ENCODE results near the gene STAMBP.
"Not testable (repeated sequence)": the region's sequence is repeated elsewhere in the genome, so short reads cannot be mapped to it uniquely, and the experiment has no call there.

DNA sequence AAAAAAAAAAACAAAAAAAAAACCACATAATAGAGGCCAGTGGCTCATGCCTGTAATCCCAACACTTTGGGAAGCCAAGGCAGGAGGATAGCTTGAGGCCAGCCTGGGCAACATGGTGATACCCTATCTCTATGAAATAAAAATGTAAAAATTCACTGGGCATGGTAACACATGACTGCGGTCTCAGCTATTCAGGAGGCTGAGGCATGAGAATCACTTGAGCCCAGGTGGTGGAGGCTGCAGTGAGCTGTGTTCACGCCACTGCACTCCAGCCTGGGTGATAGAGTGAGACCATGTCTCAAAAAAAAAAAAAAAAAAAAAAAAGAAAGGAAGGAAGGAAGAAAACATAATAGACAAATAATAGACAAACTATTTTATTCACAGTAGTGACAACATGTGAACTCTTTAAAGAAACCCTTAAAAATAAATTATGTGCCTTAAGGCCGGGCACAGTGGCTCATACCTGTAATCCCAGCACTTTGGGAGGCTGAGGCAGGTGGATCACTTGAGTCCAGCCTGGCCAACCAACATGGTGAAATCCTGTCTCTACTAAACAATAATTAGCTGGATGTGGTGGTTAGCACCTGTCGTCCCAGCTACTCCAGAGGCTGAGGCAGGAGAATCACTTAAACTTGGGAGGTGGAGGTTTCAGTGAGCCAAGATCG, 75.3 kb downstream of the STAMBP start:
- not testable (repeated sequence) for TF ChIP-seq LEF1 (IDR thresholded peaks at IDR 0.05; ENCODE audit: borderline replicate concordance); FOXM1 (IDR thresholded peaks at IDR 0.05; ENCODE audit: borderline replicate concordance); ARNT (IDR thresholded peaks at IDR 0.05); FOXK2 (IDR thresholded peaks at IDR 0.05); BHLHE40 (IDR thresholded peaks at IDR 0.05; ENCODE audit: borderline replicate concordance); ELF4 (IDR thresholded peaks at IDR 0.05); L3MBTL2 (conservative IDR thresholded peaks at IDR 0.05); FOXA1 (IDR thresholded peaks at IDR 0.05); HDGF (IDR thresholded peaks at IDR 0.05; ENCODE audit: borderline replicate concordance); SP1 (IDR thresholded peaks at IDR 0.05)
- TF ChIP-seq, protein P1, sequence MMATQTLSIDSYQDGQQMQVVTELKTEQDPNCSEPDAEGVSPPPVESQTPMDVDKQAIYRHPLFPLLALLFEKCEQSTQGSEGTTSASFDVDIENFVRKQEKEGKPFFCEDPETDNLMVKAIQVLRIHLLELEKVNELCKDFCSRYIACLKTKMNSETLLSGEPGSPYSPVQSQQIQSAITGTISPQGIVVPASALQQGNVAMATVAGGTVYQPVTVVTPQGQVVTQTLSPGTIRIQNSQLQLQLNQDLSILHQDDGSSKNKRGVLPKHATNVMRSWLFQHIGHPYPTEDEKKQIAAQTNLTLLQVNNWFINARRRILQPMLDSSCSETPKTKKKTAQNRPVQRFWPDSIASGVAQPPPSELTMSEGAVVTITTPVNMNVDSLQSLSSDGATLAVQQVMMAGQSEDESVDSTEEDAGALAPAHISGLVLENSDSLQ (IDR thresholded peaks at IDR 0.05): not testable (repeated sequence)
